T-helper 2 cell (primary cell): ENCODE data around the gene OR2T8.

ENCODE experiments used
- DNase-seq, 5 experiments: peaks; one replicate each; pipeline versions ENCODE4 v3.0.0 to v3.0.0-alpha.2; 2012 to 2022
- total RNA-seq, 2 donors: gene quantifications; one replicate each; lab custom pipeline; 2026; lab: John Stamatoyannopoulos, UW

Gene OR2T8, protein sequence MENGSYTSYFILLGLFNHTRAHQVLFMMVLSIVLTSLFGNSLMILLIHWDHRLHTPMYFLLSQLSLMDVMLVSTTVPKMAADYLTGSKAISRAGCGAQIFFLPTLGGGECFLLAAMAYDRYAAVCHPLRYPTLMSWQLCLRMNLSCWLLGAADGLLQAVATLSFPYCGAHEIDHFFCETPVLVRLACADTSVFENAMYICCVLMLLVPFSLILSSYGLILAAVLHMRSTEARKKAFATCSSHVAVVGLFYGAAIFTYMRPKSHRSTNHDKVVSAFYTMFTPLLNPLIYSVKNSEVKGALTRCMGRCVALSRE
- total RNA-seq, result 0 reads per million in 2 donors

DNA sequence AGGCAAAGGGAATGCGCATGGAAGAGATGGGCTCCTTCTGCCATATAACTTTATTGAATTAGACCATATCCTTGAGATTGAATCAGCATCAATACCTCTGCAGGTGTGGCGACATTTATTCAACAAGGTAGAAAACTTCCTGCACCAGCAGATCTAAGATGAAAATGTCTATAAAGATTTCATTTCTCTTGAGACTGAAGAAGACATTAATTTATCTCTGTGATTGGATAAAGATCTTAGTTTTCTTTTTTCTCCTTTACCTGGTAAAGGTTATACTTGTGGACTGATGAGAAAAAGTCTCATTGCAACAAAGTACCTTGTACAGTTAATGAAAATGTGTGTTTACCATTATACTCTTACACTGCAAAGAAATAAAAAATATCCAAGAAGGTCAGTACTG lies at the start of gene OR2T8:
Gene OR2T8 (plus strand): TSS at position 301 of the 400 bp plus-strand sequence. CDS start 766 bp downstream, outside the sequence.
- DNase-seq, result no peak

- DNase-seq, result no peak
Observed at GRCh38 chr1:247883346-247883745, 36.7 kb upstream of the OR2T8 start.

DNA sequence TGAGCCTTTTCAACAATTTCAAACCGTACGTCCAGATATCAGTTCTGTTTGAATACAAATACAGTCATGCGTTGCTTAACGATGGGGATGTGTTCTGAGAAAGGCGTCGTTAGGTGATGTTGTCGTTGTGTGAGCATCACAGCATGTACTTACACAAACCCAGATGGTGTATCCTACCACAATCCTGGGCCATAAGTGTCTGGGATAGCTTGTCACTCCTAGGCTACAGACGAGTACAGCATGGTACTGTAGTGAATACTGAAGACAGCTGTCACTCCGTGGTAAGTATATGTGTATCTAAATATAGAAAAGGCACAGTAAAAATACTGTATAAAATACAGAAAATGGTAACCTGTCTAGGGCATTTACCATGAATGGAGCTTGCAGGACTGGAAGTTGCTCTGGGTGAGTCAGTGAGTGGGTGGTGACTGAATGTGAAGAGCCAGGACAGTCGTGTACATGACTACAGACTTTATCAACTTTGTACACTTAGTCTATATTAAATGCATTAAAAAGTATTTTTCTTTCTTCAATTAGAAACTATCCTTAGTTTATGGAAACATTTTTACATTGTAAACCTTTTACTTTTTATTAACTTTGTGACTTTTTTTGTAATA lies 35.1 kb upstream of the OR2T8 start:
- DNase-seq, result no peak

- DNase-seq, result no peak
Observed at GRCh38 chr1:247895163-247895637, 24.9 kb upstream of the OR2T8 start, which contains the start of gene OR2W3. Gene OR2W3 (plus strand): TSS chr1:247895587. CDS start chr1:247895587, 0 bp downstream.

DNA sequence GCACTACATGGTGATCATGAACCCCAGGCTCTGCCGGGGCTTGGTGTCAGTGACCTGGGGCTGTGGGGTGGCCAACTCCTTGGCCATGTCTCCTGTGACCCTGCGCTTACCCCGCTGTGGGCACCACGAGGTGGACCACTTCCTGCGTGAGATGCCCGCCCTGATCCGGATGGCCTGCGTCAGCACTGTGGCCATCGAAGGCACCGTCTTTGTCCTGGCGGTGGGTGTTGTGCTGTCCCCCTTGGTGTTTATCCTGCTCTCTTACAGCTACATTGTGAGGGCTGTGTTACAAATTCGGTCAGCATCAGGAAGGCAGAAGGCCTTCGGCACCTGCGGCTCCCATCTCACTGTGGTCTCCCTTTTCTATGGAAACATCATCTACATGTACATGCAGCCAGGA lies 24.1 kb upstream of the OR2T8 start:
- DNase-seq, result no peak

- DNase-seq, result no peak
Observed at GRCh38 chr1:247904122-247904521, 15.9 kb upstream of the OR2T8 start.

GRCh38 chr1:247905181-247905580 lies 14.9 kb upstream of the OR2T8 start:
- no peak for DNase-seq

DNA sequence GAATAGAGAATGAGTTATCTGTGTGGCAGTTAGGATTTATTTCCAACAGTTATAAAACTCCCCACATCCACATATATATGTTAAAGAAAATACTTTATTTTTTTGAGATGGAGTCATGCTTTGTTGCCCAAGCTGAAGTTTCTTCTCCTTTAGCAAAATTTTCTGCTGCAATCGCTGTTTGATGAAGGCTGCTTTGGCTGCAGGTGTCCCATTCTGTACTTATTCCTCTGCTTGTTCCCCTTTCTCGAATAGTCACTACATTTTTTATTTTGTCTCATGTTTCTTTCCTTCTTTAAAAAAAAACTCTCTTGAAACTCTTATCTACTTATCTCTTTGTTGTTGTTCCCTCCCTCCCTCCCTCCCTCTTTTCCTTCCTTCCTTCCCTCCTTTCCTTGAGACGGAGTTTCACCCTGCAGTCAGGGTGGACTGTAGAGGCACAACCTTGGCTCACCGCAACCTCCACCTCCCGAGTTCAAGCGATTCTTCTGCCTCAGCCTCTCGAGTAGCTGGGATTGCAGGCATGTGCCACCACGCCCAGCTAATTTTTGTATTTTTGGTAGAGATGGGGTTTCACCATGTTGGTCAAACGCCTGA lies 14.0 kb upstream of the OR2T8 start:
- no peak for DNase-seq

DNA sequence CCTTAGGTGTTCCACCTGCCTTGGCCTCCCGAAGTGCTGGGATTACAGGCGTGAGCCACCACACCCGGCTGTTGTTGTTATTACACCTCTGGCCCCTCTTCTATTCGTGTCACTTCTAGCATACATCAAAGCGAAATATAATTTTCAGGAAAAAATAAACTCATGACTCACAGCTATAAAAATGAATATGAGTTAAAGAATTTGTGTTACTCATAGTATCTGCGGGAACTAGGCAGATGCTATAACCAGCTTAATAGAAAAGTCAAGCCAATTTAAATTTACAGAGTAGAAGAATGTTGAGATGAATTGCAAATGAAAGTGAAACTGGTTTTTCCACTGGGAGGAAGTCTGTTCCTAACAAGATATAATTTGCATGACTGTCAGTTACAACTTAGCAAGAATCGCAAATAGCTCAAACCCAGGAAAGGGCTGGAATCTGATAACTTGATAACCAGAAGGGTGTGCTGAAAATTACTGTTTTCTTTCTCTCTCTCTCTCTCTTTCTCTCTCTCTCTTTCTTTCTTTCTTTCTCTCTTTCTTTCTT lies 13.5 kb upstream of the OR2T8 start:
- DNase-seq, result peak in 1 of 5 experiments; percentile 10

GRCh38 chr1:247908766-247909165 lies 11.3 kb upstream of the OR2T8 start:
- DNase-seq, result no peak

GRCh38 chr1:247913786-247914185 lies 6.3 kb upstream of the OR2T8 start:
- no peak for DNase-seq

DNA sequence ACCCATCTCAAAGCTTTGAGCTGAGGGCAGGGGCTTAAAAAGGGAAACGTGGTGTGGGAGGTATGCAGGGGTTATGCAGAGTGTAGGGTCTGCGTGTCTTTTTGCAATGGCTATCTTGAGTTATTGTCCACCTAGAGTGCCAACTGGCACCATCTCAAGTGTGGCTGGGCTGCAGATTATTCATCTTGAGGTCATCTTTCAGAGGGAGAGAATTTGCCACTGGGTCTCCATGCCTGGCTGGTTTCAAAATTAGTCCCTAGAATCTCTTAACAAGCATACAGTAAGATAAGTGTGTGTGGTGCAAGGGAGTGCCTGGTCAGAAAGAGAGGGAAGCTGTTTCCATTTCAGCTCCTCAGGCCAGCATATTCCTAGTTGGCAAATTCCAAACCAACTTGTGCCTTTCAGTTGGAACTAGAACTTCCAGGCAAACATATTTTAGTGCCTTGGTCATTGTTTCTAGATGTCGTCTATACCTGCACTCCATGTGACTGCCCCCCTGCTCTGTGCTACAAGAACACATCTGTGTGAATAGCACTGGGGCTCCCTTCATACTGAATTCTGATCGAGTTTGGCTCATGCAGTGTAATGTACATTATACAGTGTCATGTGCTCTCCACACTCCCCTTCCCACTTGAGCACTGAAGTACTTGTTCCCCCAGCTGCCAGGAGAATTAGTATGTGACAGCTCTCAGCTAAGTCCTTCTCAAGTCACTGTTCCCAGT lies 5.0 kb upstream of the OR2T8 start:
- no peak for DNase-seq

GRCh38 chr1:247923941-247924340 lies 3.9 kb downstream of the OR2T8 start:
- no peak for DNase-seq

GRCh38 chr1:247924868-247925267 lies 4.8 kb downstream of the OR2T8 start, which contains the start of gene OR2AJ1:
Gene OR2AJ1 (plus strand): TSS chr1:247924889. CDS start chr1:247933769, 8,880 bp downstream.
- no peak for DNase-seq

DNA sequence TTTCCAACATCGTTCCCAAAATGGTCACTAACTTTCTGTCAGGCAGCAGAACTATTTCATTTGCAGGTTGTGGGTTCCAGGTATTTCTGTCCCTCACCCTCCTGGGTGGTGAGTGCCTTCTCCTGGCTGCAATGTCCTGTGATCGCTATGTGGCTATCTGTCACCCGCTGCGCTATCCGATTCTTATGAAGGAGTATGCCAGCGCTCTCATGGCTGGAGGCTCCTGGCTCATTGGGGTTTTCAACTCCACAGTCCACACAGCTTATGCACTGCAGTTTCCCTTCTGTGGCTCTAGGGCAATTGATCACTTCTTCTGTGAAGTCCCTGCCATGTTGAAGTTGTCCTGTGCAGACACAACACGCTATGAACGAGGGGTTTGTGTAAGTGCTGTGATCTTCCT lies 13.9 kb downstream of the OR2T8 start:
- no peak for DNase-seq

GRCh38 chr1:247935781-247936180 lies 15.7 kb downstream of the OR2T8 start:
- DNase-seq, result no peak

DNA sequence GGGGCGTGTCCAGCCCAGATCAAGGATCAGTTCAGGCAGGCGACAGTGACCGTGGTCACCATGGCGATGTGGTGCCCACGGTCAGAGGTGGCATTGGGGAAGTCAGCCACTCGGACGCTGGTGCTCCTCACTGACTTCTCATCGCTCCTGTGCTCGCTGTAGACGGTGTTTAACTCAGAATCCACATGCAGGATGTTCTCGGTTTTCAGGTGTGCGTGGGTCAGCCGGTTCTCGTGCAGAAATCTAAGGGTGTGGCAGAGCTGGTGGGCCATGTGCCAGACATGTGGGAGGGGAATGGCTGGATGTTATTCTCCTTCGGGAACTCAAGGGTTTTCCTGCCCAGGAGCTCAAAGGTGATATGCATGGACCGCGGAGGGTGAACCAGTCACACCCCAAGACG lies 16.4 kb downstream of the OR2T8 start:
- DNase-seq, result no peak

DNA sequence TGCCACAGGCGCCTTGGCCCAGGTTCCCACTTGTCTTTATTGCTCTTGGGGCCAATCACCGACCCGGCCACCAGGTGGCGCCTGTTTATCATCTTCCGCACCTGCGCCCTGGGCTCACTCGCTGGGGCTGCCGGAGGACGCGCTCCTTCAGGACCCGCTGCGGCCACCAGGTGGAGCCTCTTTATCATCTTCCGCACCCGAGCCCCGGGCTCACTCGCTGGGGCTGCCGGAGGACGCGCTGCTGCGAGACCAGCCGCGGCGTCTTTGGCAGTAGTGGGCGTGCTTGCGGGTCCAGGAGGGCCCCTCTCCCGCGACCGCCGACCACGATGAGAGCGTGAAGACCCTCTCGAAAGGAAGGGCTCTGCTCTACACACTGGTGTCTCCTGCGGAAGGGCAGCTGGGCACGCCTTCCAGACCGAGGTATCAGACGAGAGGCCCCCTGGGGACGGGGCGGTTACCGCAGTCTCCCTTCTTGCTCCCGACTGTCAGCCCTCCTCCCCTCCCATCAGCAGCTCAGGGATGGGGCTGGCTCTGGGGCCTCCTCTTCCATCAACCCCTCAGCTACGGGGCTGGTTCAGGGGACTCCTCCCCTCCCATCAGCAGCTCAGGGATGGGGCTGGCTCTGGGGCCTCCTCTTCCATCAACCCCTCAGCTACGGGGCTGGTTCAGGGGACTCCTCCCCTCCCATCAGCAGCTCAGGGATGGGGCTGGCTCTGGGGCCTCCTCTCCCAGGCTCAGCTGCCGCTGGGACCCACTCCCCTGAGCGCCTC lies 17.1 kb downstream of the OR2T8 start:
- peak; percentile 36 to 94 (median 50) for DNase-seq

GRCh38 chr1:247942624-247943023 lies 22.6 kb downstream of the OR2T8 start:
- DNase-seq, result no peak

- no peak for DNase-seq
Observed at GRCh38 chr1:247948558-247948957, 28.5 kb downstream of the OR2T8 start, which contains the start of gene OR2L8. Gene OR2L8 (plus strand): TSS chr1:247948858. CDS start chr1:247948858, 0 bp downstream.

GRCh38 chr1:247953408-247953807 lies 33.4 kb downstream of the OR2T8 start:
- DNase-seq, result no peak

DNA sequence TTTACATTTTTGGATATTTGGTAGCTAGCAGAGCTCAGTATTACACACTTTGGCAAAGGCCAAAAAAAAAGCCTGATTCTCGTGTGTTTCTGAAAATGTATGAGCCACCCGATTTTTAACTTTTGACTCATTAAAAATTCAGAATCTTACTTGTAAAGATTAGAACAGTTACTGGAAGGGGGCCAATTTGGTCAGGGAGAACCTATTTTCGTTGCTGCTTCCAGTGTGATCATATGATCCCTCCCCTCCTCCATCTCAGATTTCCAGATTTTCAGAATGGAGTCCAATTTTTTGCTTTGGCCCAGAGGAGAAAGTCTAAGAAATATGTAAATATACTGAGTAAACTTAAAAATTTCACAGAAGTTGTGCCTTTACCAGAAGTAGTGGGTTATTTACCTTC lies 41.7 kb downstream of the OR2T8 start:
- DNase-seq, result no peak
